ENCODE data around the gene TMEM37.

The TMEM37 gene

GRCh38 chr2:119451336-119452050 is 19.8 kb downstream of the TMEM37 start:
- Histone ChIP-seq H3K27ac (ENCODE audit: low read depth, low read length) (no peak overlapping the region), H3K4me3 (ENCODE audit: low read depth in 1 of 5, low read length in 5 of 5) (no peak overlapping the region), H3K27me3 (ENCODE audit: control insufficient read depth in 5 of 5, insufficient read depth in 4 of 5, low read length in 5 of 5) (no peaks in the 10 kb centered on the region), H3K36me3 (ENCODE audit: control insufficient read depth in 5 of 5, insufficient read depth in 5 of 5, low read length in 5 of 5) (no peaks in the 10 kb centered on the region), H3K9me3 (ENCODE audit: control insufficient read depth in 5 of 5, low read length in 5 of 5) (no peaks in the 10 kb centered on the region), H3K4me1 (ENCODE audit: control insufficient read depth in 5 of 5, insufficient read depth in 5 of 5, low read length in 5 of 5) (peaks cover 0 to 15% (median 5%) of the 10 kb centered on the region in 5 donors), H3K9ac (ENCODE audit: low read length in 5 of 5) (no peak overlapping the region)

GRCh38 chr2:119453972-119454593 is 22.4 kb downstream of the TMEM37 start:
- peaks cover 0 to 2% (median 0%) of the 10 kb centered on the region in 5 donors for H3K9me3 ChIP-seq (ENCODE audit: control insufficient read depth in 5 of 5, low read length in 5 of 5)
- no peak overlapping the region for H3K27ac ChIP-seq (ENCODE audit: low read depth, low read length)
- H3K36me3 ChIP-seq (ENCODE audit: control insufficient read depth in 5 of 5, insufficient read depth in 5 of 5, low read length in 5 of 5): no peaks in the 10 kb centered on the region
- no peak overlapping the region for H3K4me3 ChIP-seq (ENCODE audit: low read depth in 1 of 5, low read length in 5 of 5)
- H3K9ac ChIP-seq (ENCODE audit: low read length in 5 of 5): no peak overlapping the region
- peaks cover 0 to 12% (median 5%) of the 10 kb centered on the region in 5 donors for H3K4me1 ChIP-seq (ENCODE audit: control insufficient read depth in 5 of 5, insufficient read depth in 5 of 5, low read length in 5 of 5)
- no peaks in the 10 kb centered on the region for H3K27me3 ChIP-seq (ENCODE audit: control insufficient read depth in 5 of 5, insufficient read depth in 4 of 5, low read length in 5 of 5)

- peaks cover 0 to 2% (median 0%) of the 10 kb centered on the region in 5 donors for H3K9me3 ChIP-seq (ENCODE audit: control insufficient read depth in 5 of 5, low read length in 5 of 5)
- no peaks in the 10 kb centered on the region for H3K36me3 ChIP-seq (ENCODE audit: control insufficient read depth in 5 of 5, insufficient read depth in 5 of 5, low read length in 5 of 5)
- no peak overlapping the region for H3K4me3 ChIP-seq (ENCODE audit: low read depth in 1 of 5, low read length in 5 of 5)
- no peaks in the 10 kb centered on the region for H3K27me3 ChIP-seq (ENCODE audit: control insufficient read depth in 5 of 5, insufficient read depth in 4 of 5, low read length in 5 of 5)
- peaks cover 0 to 6% (median 3%) of the 10 kb centered on the region in 5 donors for H3K4me1 ChIP-seq (ENCODE audit: control insufficient read depth in 5 of 5, insufficient read depth in 5 of 5, low read length in 5 of 5)
- no peak overlapping the region for H3K27ac ChIP-seq (ENCODE audit: low read depth, low read length)
- no peak overlapping the region for H3K9ac ChIP-seq (ENCODE audit: low read length in 5 of 5)
These were observed 23.5 kb downstream of the TMEM37 start for GRCh38 chr2:119455066-119455718.

- no peak overlapping the region for H3K9ac ChIP-seq (ENCODE audit: low read length in 5 of 5)
- peaks cover 0 to 2% (median 0%) of the 10 kb centered on the region in 5 donors for H3K9me3 ChIP-seq (ENCODE audit: control insufficient read depth in 5 of 5, low read length in 5 of 5)
- H3K36me3 ChIP-seq (ENCODE audit: control insufficient read depth in 5 of 5, insufficient read depth in 5 of 5, low read length in 5 of 5): no peaks in the 10 kb centered on the region
- H3K27ac ChIP-seq (ENCODE audit: low read depth, low read length): no peak overlapping the region
- peaks cover 2 to 8% (median 5%) of the 10 kb centered on the region in 5 donors for H3K4me1 ChIP-seq (ENCODE audit: control insufficient read depth in 5 of 5, insufficient read depth in 5 of 5, low read length in 5 of 5)
- H3K4me3 ChIP-seq (ENCODE audit: low read depth in 1 of 5, low read length in 5 of 5): no peak overlapping the region
- H3K27me3 ChIP-seq (ENCODE audit: control insufficient read depth in 5 of 5, insufficient read depth in 4 of 5, low read length in 5 of 5): no peaks in the 10 kb centered on the region
These were observed 28.4 kb downstream of the TMEM37 start for GRCh38 chr2:119460076-119460475.

GRCh38 chr2:119461811-119462210 is 30.2 kb downstream of the TMEM37 start:
- H3K27me3 ChIP-seq (ENCODE audit: control insufficient read depth in 5 of 5, insufficient read depth in 4 of 5, low read length in 5 of 5): no peaks in the 10 kb centered on the region
- H3K4me1 ChIP-seq (ENCODE audit: control insufficient read depth in 5 of 5, insufficient read depth in 5 of 5, low read length in 5 of 5): peaks cover 4 to 13% (median 7%) of the 10 kb centered on the region in 5 donors
- H3K4me3 ChIP-seq (ENCODE audit: low read depth in 1 of 5, low read length in 5 of 5): no peak overlapping the region
- no peak overlapping the region for H3K9ac ChIP-seq (ENCODE audit: low read length in 5 of 5)
- H3K36me3 ChIP-seq (ENCODE audit: control insufficient read depth in 5 of 5, insufficient read depth in 5 of 5, low read length in 5 of 5): no peaks in the 10 kb centered on the region
- H3K27ac ChIP-seq (ENCODE audit: low read depth, low read length): no peak overlapping the region
- H3K9me3 ChIP-seq (ENCODE audit: control insufficient read depth in 5 of 5, low read length in 5 of 5): no peaks in the 10 kb centered on the region

- no peaks in the 10 kb centered on the region for H3K9me3 ChIP-seq (ENCODE audit: control insufficient read depth in 5 of 5, low read length in 5 of 5)
- H3K4me1 ChIP-seq (ENCODE audit: control insufficient read depth in 5 of 5, insufficient read depth in 5 of 5, low read length in 5 of 5): peaks cover 4 to 13% (median 7%) of the 10 kb centered on the region in 5 donors
- no peaks in the 10 kb centered on the region for H3K27me3 ChIP-seq (ENCODE audit: control insufficient read depth in 5 of 5, insufficient read depth in 4 of 5, low read length in 5 of 5)
- no peak overlapping the region for H3K27ac ChIP-seq (ENCODE audit: low read depth, low read length)
- H3K9ac ChIP-seq (ENCODE audit: low read length in 5 of 5): no peak overlapping the region
- no peaks in the 10 kb centered on the region for H3K36me3 ChIP-seq (ENCODE audit: control insufficient read depth in 5 of 5, insufficient read depth in 5 of 5, low read length in 5 of 5)
- no peak overlapping the region for H3K4me3 ChIP-seq (ENCODE audit: low read depth in 1 of 5, low read length in 5 of 5)
These were observed 30.9 kb downstream of the TMEM37 start for GRCh38 chr2:119462574-119462973.

- peaks cover 4 to 13% (median 7%) of the 10 kb centered on the region in 5 donors for H3K4me1 ChIP-seq (ENCODE audit: control insufficient read depth in 5 of 5, insufficient read depth in 5 of 5, low read length in 5 of 5)
- no peaks in the 10 kb centered on the region for H3K36me3 ChIP-seq (ENCODE audit: control insufficient read depth in 5 of 5, insufficient read depth in 5 of 5, low read length in 5 of 5)
- H3K4me3 ChIP-seq (ENCODE audit: low read depth in 1 of 5, low read length in 5 of 5): no peak overlapping the region
- H3K9me3 ChIP-seq (ENCODE audit: control insufficient read depth in 5 of 5, low read length in 5 of 5): no peaks in the 10 kb centered on the region
- no peaks in the 10 kb centered on the region for H3K27me3 ChIP-seq (ENCODE audit: control insufficient read depth in 5 of 5, insufficient read depth in 4 of 5, low read length in 5 of 5)
- no peak overlapping the region for H3K9ac ChIP-seq (ENCODE audit: low read length in 5 of 5)
- H3K27ac ChIP-seq (ENCODE audit: low read depth, low read length): no peak overlapping the region
These were observed 31.5 kb downstream of the TMEM37 start for GRCh38 chr2:119463136-119463535.

GRCh38 chr2:119463990-119464389 is 32.3 kb downstream of the TMEM37 start:
- H3K27ac ChIP-seq (ENCODE audit: low read depth, low read length): no peak overlapping the region
- no peaks in the 10 kb centered on the region for H3K27me3 ChIP-seq (ENCODE audit: control insufficient read depth in 5 of 5, insufficient read depth in 4 of 5, low read length in 5 of 5)
- H3K9me3 ChIP-seq (ENCODE audit: control insufficient read depth in 5 of 5, low read length in 5 of 5): no peaks in the 10 kb centered on the region
- H3K4me3 ChIP-seq (ENCODE audit: low read depth in 1 of 5, low read length in 5 of 5): no peak overlapping the region
- H3K4me1 ChIP-seq (ENCODE audit: control insufficient read depth in 5 of 5, insufficient read depth in 5 of 5, low read length in 5 of 5): peaks cover 4 to 13% (median 7%) of the 10 kb centered on the region in 5 donors
- no peaks in the 10 kb centered on the region for H3K36me3 ChIP-seq (ENCODE audit: control insufficient read depth in 5 of 5, insufficient read depth in 5 of 5, low read length in 5 of 5)
- H3K9ac ChIP-seq (ENCODE audit: low read length in 5 of 5): no peak overlapping the region

GRCh38 chr2:119464981-119465380 is 33.3 kb downstream of the TMEM37 start:
- Histone ChIP-seq H3K9me3 (ENCODE audit: control insufficient read depth in 5 of 5, low read length in 5 of 5) (no peaks in the 10 kb centered on the region), H3K4me1 (ENCODE audit: control insufficient read depth in 5 of 5, insufficient read depth in 5 of 5, low read length in 5 of 5) (peaks cover 4 to 13% (median 7%) of the 10 kb centered on the region in 5 donors), H3K4me3 (ENCODE audit: low read depth in 1 of 5, low read length in 5 of 5) (peak overlapping the region in 1 of 5 donors; percentile 34), H3K27me3 (ENCODE audit: control insufficient read depth in 5 of 5, insufficient read depth in 4 of 5, low read length in 5 of 5) (no peaks in the 10 kb centered on the region), H3K27ac (ENCODE audit: low read depth, low read length) (no peak overlapping the region), H3K36me3 (ENCODE audit: control insufficient read depth in 5 of 5, insufficient read depth in 5 of 5, low read length in 5 of 5) (no peaks in the 10 kb centered on the region), H3K9ac (ENCODE audit: low read length in 5 of 5) (peak overlapping the region in 1 of 5 donors; percentile 6)

GRCh38 chr2:119465687-119466086 is 34.0 kb downstream of the TMEM37 start:
- H3K9me3 ChIP-seq (ENCODE audit: control insufficient read depth in 5 of 5, low read length in 5 of 5): no peaks in the 10 kb centered on the region
- no peak overlapping the region for H3K9ac ChIP-seq (ENCODE audit: low read length in 5 of 5)
- H3K27me3 ChIP-seq (ENCODE audit: control insufficient read depth in 5 of 5, insufficient read depth in 4 of 5, low read length in 5 of 5): no peaks in the 10 kb centered on the region
- no peak overlapping the region for H3K27ac ChIP-seq (ENCODE audit: low read depth, low read length)
- H3K4me1 ChIP-seq (ENCODE audit: control insufficient read depth in 5 of 5, insufficient read depth in 5 of 5, low read length in 5 of 5): peaks cover 4 to 13% (median 7%) of the 10 kb centered on the region in 5 donors
- H3K36me3 ChIP-seq (ENCODE audit: control insufficient read depth in 5 of 5, insufficient read depth in 5 of 5, low read length in 5 of 5): no peaks in the 10 kb centered on the region
- H3K4me3 ChIP-seq (ENCODE audit: low read depth in 1 of 5, low read length in 5 of 5): no peak overlapping the region

Measured in subcutaneous abdominal adipose tissue (tissue), 5 donors.